Fibroblast of villous mesenchyme (primary cell): ENCODE results near the gene SUSD2. TPM values are rescaled to one million over a fixed set of nuclear protein-coding genes. Genes with fewer than 3 reads are reported as not detected.

ENCODE experiments used
- DNase-seq: peaks from one replicate; pipeline ENCODE4 v3.0.0-alpha.2; 2010; ENCODE audit warnings: low read depth
- H3K4me3 ChIP-seq: 2 replicates; pipeline ENCODE4 v1.5.1; 2011; ENCODE audit warnings: low read depth, mild to moderate bottlenecking, low read length
- CTCF ChIP-seq: IDR thresholded peaks from 2 replicates; pipeline ENCODE4 v1.5.1; 2012; ENCODE audit warnings: low read depth, mild to moderate bottlenecking, low read length; ENCODE audit not compliant: insufficient read depth
- total RNA-seq: library from RNA; depleted of rRNA; stranded (reverse); fragments of >200 nt; gene quantifications from 2 replicates; pipeline ENCODE4 v1.2.3, GENCODE V29; 2012

SUSD2 gene
- total RNA-seq, 1 donor, result 1.3 TPM

DNA sequence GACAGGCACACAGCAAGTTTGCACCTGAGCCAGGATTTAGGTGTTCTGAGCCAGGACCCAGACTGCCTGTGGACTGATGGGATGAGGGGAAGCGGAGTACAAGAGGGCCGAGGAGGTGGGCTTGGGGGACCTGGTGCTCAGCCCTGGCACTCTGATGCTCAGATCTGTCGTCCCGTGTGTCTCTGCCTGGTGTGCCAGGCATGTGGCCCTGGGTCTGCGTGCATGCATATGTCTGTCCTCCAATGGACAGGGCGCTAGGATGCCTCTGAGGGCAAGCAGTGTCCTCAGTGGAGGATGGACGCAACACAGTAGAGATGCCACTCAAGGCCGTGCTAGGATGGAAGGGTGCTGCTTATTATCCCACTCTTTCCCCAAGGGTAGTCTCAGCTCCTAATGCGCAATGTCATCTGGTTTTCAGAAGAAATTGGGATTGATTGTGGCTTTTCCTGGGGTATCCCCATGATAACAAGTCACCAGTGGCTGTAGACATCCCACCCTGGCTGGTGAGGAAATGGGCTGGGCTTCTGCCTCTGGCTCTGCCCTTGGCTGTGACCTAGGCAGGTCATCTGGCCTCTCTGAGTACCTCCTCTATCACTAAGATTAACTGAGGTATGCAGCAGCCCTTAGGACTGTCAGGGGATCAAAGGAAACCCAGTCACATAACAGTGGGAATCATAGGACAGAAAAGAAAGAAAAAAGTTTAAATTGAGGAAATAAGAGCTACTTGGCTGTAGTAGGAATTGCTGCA is 35.7 kb upstream of the SUSD2 start:
- no peak for DNase-seq
- no peak for TF ChIP-seq CTCF
- H3K4me3 ChIP-seq, result no peak overlapping the region

GRCh38 chr22:24146194-24146616 is 35.1 kb upstream of the SUSD2 start:
- no peak overlapping the region for H3K4me3 ChIP-seq
- TF ChIP-seq CTCF, result no peak
- peak; percentile 96 for DNase-seq

DNA sequence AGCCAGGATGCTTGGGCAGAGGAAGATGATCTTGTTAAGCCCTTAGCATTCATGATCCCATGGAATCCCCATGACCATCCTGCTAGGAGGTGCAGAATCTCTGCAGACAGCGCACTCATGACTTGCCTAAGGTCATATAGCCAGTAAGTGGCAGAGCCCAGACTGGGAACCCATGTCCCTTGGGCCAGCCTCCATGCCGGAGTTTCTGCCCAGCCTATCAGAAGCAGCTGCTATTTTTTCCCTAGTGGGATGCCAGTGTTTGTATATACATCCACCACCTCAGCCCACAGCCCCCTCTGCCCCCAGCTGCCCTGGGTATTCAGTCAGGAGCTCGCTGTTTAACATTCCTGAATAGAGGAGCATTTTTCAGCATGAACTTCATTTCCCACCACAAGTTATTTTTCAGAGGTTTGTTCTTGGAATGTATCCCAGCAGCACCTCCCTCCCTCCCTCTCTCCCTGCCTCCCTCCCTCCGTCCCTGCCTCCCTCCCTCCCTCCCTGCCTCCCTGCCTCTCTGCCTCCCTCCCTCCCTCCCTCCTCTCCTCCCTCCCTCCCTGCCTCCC is 34.4 kb upstream of the SUSD2 start:
- no peak overlapping the region for H3K4me3 ChIP-seq
- no peak for TF ChIP-seq CTCF
- DNase-seq, result peak; percentile 92

- no peak overlapping the region for H3K4me3 ChIP-seq
- TF ChIP-seq CTCF, result no peak
- no peak for DNase-seq
Observed at GRCh38 chr22:24147666-24148065, 33.6 kb upstream of the SUSD2 start.

- no peak for DNase-seq
Observed at GRCh38 chr22:24148266-24149197, 32.8 kb upstream of the SUSD2 start.

More at GRCh38 chr22:24148266-24149197, 32.8 kb upstream of the SUSD2 start:
- no peak for TF ChIP-seq CTCF
- no peak overlapping the region for H3K4me3 ChIP-seq
